ENCODE results near the gene CLN6. TPM values are rescaled to one million over a fixed set of nuclear protein-coding genes. Genes with fewer than 3 reads are reported as not detected.

The CLN6 gene
- total and polyA plus RNA-seq, 2 of the 4 experiments (the other 2 are of a cell fraction): 6.5 to 31.9 TPM

DNA sequence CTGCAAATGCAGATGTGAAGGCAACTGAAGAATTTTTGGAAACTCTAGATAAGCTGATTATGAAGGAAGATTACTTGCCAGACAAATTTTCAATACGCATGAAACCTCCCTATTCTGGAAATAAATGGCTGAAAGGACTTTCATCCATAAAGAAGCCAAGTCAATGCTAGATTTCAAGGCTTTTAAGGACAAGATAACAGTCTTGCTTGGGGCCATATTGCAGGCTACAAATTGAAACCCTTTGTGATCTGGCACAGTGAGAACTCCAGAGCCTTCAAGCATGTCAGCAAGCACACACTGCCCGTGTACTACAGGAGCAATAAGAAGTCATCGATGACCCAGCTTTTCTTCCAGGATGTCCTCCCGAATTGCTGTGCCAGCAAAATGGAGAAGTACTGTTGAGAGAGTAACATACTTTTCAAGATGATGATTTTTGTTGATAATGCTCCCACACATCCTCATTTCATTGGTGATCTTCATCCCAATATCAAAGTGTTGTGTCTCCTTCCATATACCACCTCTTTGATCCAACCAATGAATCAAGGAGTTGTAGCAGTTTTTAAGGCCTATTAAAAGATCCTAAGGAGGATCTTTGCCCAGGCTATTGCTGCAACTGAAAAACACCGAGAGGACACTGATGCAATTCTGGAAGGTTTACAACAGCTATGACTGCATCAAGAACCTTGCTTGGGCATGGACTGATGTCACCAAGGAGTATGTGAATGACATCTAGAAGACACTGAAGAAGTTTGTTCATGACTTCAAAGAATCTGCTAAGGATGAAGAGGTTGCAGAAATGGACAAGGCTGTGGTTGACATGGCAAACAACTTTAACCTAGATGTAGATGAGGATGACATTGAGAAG, 44.7 kb downstream of the CLN6 start:
- in situ Hi-C loops (cut with MboI; ENCODE audit: low sequenced_read_pairs): no loop called here
- Histone ChIP-seq H3K27me3 (ENCODE audit: control insufficient read depth, insufficient read depth, low read length) (no peaks in the 10 kb centered on the region), H2BK5ac (ENCODE audit: low read depth, low read length, poor library complexity, severe bottlenecking) (no peak overlapping the region), H3K79me1 (ENCODE audit: low read depth in 1 of 2, low read length in 2 of 2) (peaks cover 4 to 15% of the 10 kb centered on the region in 2 experiments; a peak in 3 of 4 replicates), H4K20me1 (ENCODE audit: insufficient read depth, low read length) (peaks cover 8% of the 10 kb centered on the region; the same call in 1 of the 2 replicates), H3K56ac (ENCODE audit: extremely low read depth, insufficient read depth, low read length) (no peak overlapping the region), H4K8ac (ENCODE audit: low read depth in 2 of 2, low read length in 2 of 2) (no peak overlapping the region; a peak in 1 of 4 replicates), H2BK20ac (ENCODE audit: low read depth, low read length) (no peak overlapping the region), H3K4me2 (ENCODE audit: low read depth, low read length) (no peak overlapping the region), H2BK120ac (ENCODE audit: low read depth, low read length) (no peak overlapping the region), H3K4me3 (ENCODE audit: insufficient read depth, low read depth, low read length) (no peak overlapping the region), H3K4me1 (ENCODE audit: control insufficient read depth, insufficient read depth, low read length) (peaks cover 8% of the 10 kb centered on the region), H2AK9ac (replicated peaks; ENCODE audit: low read depth, low read length, poor library complexity) (no peak overlapping the region), H3K14ac (replicated peaks; ENCODE audit: low read depth, low read length) (no peak overlapping the region), H3K18ac (ENCODE audit: low read depth, low read length) (no peak overlapping the region), H3K23ac (ENCODE audit: low read depth, low read length) (peak overlapping the region; percentile 25; the same call in 1 of the 2 replicates), H3K27ac (ENCODE audit: insufficient read depth, low read length) (no peak overlapping the region), H3K9me1 (ENCODE audit: insufficient read depth, low read length) (peaks cover 3% of the 10 kb centered on the region; the same call in 1 of the 2 replicates), H4K91ac (ENCODE audit: insufficient read depth, low read depth, low read length) (no peak overlapping the region), H2AFZ (replicated peaks; ENCODE audit: low read length, poor library complexity) (no peak overlapping the region), H3K9me3 (ENCODE audit: control insufficient read depth, insufficient read depth, low read length) (no peaks in the 10 kb centered on the region), H3K36me3 (ENCODE audit: control insufficient read depth, insufficient read depth, low read length) (peaks cover 17% of the 10 kb centered on the region), H2AK5ac (ENCODE audit: low read depth, low read length) (no peak overlapping the region), H4K5ac (ENCODE audit: low read depth, low read length) (no peak overlapping the region), H2BK15ac (ENCODE audit: low read depth, low read length) (no peak overlapping the region), H3K4ac (ENCODE audit: low read depth, low read length) (no peak overlapping the region), H3K9ac (ENCODE audit: low read depth, low read length) (no peak overlapping the region)
- dilution Hi-C loops (cut with HindIII; ENCODE audit: low sequenced_read_pairs, unreplicated experiment): no loop called here
- no TSS peak for BruUV-seq (replicated peaks)
- intact Hi-C loops (cut with micrococcal nuclease): no loop called here
- ChIA-PET CTCF (no interaction called here), POLR2A (ENCODE audit: unreplicated experiment) (no interaction called here)
- WGBS, 2 experiments (ENCODE audit: extremely low coverage in 2 of 2, insufficient read length in 1 of 2): 92% methylated on average over 2 of the region's 5 CpGs; no CpG with 5 or more reads in 1 of the 2 experiments
- DNase-seq (no peak), ATAC-seq (ENCODE audit: low read depth) (no peak)
- peak; percentile 49; the same call in 1 of the 2 replicates for TF ChIP-seq MAFK (IDR thresholded peaks at IDR 0.05; ENCODE audit: low read depth, low read length)
- TF ChIP-seq BHLHE40 (IDR thresholded peaks at IDR 0.05; ENCODE audit: low read depth, low read length): no peak
